HG03045 (cell line): ENCODE data around the gene PIGN.
"Not testable (repeated sequence)": the region's sequence is repeated elsewhere in the genome, so short reads cannot be mapped to it uniquely, and the experiment has no call there.

Experiments used
- ATAC-seq: cut with Tn5 transposase; IDR thresholded peaks from one replicate; pipeline ENCODE4 v1.9.1; 2021; ENCODE audit warnings: mild to moderate bottlenecking, moderate library complexity; ENCODE audit not compliant: unreplicated experiment

PIGN gene

DNA sequence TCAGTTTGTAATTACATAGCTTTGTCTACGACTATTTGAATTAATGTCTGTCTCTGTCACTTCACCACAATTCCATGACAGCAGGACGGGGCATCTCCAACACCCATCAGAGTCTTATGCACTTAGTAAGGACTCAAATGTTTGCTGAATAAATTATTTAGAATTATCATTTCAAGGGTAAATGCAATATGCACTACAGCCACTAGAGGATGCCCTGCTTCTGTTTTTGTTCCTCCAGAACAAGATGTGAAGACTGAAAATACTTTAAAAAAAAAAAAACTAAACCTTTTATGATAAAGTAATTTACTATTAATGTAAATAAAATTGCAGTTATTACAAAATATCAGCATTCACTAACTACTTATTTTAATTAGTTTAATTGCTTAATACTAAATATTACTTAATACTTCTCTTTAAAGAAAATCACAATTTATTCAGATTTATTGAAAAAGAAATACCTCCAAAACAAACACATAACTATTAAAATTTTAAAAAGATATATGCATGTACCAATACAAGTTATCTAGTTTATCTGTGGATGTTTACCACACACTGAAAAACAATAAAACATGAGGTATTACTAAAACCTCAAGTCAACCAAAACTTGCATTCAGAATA lies 3.2 kb downstream of the PIGN start:
- no peak for ATAC-seq

DNA sequence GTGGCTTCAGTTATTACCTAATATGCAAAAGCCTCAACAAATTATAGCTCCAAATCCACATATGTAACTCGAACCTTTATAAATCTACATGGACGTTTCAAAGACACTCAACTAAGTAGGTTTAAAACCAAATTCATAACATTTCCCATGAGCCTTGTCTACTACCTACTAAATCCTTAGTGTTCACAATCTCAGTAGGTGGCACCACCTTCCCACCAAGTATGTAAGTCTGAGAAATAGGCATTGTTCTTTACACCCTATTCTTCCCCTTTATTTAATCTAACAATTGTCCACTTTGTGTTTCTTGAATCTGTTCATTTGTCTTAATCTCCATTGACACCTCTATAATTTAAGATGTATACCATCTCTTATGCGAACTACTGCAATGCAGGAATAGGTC lies 4.6 kb downstream of the PIGN start:
- no peak for ATAC-seq

DNA sequence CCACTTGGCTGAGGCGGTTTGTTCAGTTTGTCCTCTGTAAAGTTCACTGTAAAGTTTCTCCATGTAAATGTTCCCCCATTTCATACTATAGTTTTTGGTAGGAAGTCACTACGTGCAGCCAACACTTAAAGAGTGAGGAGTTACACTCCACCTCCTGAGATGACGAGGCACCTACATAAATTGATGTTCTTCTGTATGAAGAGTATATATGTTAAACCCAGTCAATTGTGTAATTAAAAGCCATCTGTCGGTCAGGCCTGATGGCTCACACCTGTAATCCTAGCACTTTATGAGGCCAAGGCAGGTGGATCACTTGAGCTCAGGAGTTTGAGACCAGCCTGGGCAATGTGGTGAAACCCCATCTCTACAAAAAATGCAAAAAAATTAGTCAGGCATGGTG lies 7.6 kb downstream of the PIGN start:
- ATAC-seq: no peak

DNA sequence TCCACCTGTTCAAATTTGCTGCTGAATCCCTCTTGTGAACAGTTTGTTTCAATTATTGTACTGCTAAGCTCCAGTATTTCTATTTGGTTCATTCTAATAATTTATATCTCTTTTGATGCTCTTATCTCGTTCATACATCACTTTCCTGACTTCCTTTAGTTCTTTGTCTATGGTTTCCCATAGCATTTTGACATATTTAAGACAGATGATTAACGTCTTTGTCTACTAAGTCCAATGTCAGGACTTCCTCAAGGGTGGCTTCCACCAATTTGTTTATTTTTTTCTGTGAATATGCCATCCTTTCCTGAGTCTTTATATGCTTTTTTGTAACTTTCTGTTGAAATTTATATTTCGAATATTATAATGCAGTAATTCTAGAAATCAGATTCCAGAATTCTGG lies 9.6 kb downstream of the PIGN start:
- ATAC-seq: no peak

DNA sequence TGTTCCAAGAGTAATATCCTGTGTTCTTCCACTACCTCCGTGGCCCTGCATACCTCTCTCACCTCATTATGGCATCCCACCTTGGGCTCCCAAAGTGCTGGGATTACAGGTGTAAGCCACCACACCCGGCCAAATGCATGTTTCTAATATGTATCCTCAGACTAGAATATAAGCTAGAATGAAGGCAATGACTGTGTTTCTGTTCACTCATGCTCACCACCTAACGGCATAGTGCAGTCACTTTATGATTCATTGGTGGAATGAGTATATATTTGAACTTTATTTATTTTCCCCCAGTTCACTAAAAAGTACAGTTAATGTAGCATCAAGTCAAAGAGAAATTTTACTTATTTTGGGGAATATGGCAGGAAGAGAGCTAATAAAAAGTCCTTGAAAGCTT lies 11.3 kb downstream of the PIGN start:
- no peak for ATAC-seq

DNA sequence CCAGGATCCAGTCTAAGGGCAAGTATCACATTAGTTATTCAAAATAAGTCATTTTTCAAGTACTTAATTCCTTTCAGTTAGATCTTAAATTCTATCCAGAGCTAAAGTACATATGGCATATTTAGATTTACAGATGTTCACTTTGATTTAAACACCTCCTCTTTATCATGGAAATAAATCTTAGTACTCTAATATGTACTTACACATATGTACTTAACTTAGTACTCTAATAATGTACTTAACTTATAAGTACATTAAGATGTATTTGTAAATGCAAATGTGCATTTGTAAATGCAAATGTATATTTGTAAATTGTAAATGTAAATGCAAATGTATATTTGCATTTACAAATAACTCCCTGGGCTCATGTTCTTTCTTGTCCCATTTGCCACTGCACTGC lies 14.6 kb downstream of the PIGN start:
- no peak for ATAC-seq

DNA sequence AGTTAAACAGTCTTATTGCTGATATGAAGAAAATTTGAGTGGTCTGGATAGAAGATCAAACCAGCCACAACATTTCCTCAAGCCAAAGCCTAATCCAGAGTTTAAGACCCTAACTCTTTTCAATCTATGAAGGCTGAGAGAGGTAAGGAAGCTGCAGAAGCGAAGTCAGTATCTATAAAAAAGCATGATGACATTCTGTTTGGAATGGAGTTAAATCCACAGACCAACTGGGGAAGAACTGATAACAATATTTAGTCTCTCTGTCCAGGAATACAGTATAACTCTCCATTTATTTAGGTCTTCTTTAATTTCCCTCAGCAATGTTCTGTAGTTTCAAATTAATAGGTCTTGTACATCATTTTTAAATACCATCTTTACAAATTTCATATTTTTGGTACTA lies 16.0 kb downstream of the PIGN start:
- no peak for ATAC-seq

DNA sequence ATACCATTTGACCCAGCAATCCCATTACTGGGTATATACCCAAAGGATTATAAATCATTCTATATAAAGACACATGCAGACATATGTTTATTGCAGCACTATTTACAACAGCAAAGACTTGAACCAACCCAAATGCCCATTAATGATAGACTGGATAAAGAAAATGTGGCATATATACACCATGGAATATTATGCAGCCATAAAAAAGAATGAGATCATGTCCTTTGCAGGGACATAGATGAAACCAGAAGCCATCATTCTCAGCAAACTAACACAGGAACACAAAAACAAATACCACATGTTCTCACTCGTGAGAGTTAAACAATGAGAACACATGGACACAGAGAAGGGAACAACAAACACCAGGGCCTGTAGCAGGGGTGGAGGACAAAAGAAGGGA lies 20.3 kb downstream of the PIGN start:
- not testable (repeated sequence) for ATAC-seq

DNA sequence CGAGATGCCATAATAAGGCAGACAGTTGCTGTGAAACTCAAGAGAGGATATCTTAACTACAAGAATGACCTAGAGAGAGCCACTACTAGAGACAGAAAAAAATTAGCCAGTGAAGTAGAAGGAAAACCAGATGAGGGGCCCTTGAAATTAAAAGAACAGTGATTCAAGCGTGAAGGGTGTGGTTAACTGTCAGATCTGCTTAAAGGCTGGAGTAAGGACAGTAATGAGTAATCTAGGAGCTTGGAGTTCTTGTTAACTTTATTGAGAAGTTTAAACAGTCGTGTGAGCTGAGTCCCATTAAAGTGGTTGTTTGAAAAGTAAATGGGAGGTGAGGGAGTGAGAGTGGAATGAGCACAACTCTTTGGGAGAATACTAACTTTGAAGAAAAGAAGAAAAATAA lies 21.3 kb downstream of the PIGN start:
- no peak for ATAC-seq

DNA sequence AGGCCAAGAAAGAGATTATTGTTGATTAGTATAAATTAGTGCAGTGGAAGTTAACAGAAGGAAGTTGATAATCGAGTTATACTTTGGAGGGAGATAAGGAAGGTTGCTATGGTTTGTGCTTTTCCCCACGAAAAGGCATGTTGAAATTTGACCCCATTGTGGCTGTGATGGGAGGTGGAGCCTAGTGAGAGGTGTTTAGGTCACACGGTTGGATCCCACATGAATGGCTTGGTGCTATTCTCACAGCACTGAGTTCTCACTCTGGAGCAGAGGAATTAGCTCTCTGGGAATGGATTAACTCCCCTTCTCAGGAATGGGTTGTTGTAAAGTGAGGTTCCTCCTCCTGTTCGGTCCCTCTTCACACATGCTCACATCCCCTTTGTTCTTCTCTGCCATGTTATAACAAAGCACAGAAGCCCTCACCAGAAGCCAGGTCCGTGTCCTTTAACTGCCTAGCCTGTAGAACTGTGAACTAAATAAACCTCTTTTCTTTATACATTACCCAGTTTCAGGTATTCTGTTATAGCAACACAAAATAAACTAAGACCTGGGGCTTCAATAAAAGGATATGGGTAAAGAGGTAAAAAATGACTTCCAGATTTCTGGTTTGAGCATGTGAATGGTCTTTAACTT lies 21.9 kb downstream of the PIGN start:
- no peak for ATAC-seq

DNA sequence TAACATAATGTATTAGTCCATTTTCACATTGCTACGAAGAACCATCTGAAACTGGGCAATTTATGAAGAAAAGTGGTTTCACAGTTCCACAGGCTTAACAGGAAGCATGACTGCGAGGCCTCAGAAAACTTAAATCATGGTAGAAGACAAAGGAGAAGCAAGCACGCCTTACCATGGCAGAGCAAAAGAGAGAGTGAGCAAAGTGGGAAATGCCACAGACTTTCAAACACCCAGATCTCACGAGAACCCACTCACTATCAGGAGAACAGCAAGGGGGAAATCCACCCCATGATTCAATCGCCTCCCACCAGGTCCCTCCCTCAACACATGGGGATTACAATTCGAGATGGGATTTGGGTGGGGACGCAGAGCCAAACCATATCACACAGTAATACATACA lies 22.5 kb downstream of the PIGN start:
- ATAC-seq: no peak

DNA sequence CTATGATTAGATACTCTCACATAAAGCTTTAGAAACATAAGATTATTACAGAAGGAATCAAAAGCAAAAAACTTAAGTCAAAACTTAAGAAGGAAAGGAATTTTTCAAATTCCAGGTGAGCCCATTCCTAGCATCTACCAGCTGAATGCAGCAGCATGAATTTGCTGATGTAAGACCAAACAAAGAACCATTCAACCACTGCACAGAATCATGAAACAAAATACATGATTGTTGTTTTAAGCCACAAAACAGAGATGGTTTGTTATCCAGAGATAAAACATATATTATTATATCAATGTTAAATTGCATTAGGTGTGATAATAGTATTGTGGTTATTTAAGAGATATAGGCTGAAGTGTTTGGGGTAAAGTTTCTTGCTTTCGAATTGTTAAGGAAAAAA lies 29.0 kb downstream of the PIGN start:
- no peak for ATAC-seq

DNA sequence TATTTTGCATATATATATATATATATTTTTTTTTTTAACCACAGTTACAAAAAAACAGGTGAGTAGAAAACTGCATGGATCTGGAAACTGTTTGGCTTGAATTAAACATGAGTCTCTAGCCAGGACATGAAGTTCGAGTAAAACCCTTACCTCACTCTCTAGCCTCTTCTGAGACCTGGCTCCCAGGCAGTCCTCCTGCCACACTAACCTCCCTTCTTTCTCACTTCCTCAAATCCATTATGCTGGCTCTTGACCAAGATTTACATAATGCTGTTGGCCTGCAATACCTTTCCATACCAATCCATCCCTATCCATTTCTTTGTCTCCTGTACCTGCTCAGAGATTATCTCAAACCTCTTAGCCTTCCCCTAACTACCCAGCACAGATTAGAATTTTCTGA lies 34.0 kb downstream of the PIGN start:
- no peak for ATAC-seq

DNA sequence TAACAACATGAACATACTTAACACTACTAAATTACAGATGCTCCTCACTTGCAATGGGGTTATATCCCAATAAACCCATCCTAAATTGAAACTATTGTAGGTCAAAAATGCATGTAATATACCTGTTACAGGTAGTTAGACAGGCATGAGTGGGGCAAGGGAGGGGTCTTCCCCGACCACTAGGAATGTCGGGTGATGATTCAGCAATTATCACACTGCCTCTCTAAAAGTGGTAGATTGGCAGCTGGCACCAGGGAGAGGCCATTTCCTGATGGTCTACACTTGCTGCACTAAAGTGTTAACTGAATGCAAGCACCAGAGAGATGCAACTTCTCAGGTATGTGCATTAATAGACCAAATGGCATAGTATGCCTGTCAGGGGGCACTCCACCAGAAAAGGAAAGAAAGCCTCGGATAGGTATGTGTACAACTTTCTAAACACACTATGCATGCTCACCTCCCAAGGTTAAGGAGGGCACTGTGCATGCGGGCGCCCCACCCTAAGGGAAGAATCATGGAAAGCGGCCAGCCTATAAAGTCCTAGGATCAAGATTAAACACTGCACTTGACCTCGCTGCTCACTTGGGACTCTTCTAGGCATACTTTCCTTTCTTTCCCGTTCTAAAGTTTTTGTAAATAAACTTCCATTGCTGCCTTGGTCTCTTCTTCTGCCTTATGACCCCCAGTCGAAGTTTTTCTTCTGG lies 35.6 kb downstream of the PIGN start:
- ATAC-seq: no peak

DNA sequence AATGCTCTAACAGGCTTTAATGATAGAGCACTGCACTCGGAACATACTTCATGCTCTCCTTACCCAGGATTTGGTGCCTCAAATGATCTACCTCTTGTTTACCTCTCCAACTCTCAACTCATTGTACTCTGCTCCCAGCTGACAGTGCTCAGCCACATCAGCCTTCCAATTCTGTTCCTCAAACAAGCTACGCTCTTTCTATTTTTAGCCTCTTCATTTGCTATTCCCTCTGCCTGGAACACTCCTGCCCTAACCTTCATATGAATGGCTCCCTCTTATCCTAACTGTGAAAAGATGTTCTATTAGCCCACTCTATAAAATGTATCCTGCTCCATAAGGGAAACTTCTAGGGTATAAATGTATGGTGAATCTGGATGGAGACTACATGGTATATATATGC lies 42.5 kb downstream of the PIGN start:
- ATAC-seq: no peak

DNA sequence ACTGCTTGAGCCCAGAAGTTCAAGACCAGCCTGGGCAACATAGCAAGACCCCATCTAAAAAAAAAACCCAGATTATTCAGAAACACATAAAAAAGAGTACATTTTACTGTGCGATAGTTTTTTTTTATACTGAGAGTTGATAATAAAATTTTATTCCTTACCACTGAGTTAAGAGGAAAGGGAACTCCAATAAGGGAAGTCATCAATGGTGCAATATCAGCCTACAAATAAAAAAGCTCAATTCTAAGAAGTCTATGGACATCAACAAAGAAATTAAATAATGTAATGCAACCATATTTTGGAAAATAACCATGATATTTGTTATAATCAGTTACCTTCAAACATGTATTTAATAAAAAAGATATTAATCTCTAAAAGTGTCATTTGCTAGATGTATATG lies 46.6 kb downstream of the PIGN start:
- ATAC-seq: no peak

DNA sequence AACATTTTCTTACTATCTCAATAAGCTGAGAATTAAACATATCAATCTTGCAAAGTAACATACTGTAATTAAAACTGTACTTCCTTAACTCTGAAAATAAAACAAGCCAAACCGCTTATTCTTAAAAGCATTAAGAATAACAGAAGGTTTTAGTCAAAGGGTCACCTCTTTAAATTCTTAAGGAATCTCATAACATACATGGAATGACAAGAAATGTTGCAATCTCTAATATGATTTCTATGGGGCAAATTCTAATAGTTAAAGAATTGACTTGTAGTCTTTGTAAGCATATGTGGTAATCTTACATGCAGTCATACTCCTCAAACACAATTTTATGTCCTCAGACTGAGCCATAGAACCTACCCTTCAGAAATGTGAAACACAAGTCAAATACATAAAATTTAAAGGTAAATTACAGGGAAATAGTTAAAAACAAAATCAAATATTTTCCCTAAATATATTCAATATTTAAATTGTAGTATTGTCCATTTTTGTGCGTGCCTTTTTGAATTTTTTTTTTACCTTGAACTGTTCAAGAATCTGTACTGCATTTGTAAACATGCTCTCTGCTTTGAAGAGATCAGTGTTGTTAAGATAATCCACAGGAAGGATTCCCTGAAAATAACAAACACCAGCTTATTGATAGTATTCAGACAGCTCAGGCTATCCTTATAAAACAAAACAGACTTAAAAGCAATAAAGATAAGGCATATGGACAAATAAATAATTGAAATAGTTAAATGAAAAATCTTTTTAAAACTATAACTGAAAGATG lies 48.2 kb downstream of the PIGN start:
- no peak for ATAC-seq

DNA sequence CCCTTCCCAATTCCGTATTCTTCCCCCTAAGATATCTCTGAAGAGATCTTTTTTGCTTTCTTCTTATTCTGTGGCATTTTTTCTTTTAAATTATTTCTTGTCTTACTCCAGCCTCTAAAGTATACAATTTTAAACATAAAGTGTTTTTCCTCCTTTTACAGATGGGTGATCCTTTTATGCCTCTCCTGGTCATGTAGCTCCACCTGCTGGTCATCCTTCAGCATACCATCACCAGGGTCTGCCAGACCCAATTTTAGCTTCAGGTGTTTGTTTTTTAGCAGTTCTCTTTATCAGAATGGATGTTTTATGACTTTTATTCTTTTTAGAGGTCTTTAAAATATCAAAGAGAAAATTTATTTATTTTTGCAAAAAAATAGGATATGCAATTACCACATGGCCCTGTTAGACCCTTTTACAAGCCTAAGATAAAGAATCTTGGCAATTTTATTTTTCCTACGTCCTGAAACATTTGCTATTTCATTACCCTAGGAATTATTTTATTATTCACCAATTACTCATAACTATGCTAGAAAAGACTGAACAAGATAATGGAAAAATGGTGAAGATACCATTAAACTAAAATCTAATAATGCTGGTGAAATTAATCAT lies 55.5 kb downstream of the PIGN start:
- ATAC-seq: peak; percentile 53

DNA sequence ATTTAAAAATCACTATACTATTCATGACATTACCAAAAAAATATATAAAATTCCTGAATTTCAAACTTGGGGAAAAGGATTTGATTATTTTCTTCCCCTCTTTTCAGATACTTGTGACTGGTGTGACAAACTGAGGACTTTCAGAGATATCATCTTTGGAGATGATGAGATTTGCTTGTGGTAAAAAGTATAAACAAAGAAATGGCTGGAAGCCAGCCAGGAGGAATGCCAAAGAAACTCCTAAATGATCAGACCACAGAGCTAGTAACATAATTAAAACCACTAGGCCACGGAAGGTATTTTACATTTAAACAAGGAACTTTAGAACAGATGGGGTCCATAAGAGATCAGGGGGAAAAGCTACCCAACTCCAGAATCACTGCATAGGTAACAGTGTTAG lies 58.7 kb downstream of the PIGN start:
- ATAC-seq: no peak

DNA sequence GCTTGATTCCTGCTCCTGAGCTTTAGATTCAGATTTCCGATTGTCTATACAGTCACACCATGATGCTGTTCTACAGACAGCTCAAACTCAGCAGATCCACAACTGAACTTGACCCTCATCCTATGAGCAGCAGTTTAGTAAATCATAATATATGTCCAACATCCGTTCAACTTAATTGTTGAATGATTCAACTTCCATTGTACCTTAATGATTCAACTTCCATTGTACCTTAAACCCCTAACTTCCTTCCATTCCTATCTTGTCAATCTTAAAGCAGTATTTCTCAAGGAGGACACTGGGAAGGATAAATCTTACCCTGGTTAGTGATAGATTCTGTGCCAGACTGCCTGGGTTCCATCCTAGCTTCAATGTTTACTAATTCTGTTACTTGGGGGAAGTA lies 60.1 kb downstream of the PIGN start:
- no peak for ATAC-seq

DNA sequence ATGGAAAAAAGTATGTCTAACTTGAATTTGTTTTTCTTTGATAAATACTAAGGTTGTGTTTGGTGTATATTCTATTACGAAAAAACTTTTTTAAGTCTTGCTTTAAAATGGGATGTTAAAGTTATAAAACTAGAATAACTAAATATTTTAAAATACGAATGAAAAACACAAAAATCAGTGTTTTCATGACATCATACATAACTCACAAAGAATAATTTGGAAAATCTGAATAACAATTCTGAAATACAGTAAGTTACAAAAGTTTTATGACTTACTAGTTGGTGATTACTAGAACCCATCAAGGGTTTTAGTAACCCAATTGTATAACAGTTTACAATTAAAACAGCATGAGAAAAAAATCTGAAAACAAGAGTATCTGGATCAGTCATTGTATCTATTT lies 61.2 kb downstream of the PIGN start:
- no peak for ATAC-seq
